Right forelimb (tissue), 1 donor: ENCODE data around the gene CEMIP2.
A peak's percentile ranks its signal among the peaks of the same experiment; 100 is the strongest.
"Not testable (repeated sequence)": the region's sequence is repeated elsewhere in the genome, so short reads cannot be mapped to it uniquely, and the experiment has no call there.

Experiments
- DNase-seq: peaks from one replicate; pipeline ENCODE4 v3.0.0-alpha.2; 2018

CEMIP2 gene

GRCh38 chr9:71675105-71675856, 93.0 kb downstream of the CEMIP2 start:
- DNase-seq = no peak

GRCh38 chr9:71672573-71672972, 95.7 kb downstream of the CEMIP2 start:
- DNase-seq = no peak

DNA sequence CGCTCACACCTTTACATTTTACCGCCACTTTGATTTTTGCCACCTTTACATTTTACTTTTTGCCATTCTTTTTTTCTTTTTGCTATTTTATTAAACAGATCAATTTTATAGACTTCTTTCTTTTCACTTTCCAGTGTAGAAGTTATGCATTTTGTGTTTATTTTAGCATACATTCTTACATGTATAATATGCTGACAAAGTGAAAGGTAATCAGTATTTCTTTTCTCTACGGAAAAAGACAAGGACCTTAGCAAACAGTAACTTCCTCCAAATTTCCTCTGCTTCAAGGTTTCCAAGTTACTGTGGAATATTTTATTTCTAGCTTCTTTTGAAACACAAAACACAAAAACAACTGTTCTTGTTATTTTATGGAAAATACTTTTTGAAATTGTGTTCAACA, 97.0 kb downstream of the CEMIP2 start:
- DNase-seq = no peak

- no peak for DNase-seq
These were observed 98.2 kb downstream of the CEMIP2 start for GRCh38 chr9:71670121-71670520.

DNA sequence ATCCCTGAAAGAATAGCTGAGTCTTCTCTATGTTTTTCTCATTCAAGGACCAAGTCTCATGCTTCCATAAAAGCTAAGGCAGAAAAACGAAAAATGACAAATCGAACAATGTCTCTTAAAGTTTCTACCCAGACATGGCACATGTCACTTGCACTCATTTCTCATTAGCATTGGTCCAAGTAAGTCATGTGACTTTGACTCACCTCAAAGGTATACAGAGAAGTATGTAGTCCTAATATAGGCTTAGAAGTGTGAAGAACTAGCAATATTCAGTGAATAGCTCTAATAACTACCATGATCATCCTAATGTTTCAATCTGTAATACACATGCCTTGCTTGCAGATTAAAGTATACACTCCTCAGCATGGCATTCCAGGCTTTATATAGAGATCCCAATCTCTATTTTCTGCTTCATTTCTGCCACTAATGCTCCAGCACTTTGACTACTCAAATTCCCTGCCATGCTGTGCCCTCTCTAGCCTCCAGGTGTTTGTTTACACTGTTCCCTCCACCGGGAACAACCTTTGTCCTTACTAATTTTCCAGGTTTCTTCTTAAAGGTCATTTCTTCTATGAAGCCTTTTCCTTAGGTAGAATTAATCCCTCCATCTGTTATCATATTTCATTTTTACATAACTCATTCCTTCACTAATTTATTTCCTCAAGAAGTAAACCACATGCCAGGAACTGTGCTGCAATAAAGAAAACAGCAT, 98.9 kb downstream of the CEMIP2 start:
- no peak for DNase-seq

GRCh38 chr9:71668717-71669116, 99.6 kb downstream of the CEMIP2 start:
- no peak for DNase-seq

GRCh38 chr9:71665247-71665646, 103.1 kb downstream of the CEMIP2 start:
- no peak for DNase-seq

DNA sequence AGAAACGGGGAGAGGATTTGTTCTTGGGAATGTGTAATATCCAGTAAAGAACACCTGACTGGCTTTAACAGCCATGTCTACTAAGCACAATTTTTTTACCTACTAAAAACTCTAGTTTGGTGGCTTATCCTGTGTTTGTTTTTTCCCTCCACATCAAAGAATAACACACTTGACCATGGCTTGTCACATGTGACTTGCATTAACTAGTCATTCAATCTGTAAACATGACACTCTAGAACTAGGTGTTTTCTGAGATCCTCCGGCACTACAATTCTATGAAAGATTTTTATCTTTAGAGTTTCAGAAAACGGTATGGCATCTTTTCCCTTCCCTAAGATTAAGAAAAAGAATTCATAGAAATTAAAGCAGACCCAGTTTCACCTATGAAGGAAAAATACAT, 103.7 kb downstream of the CEMIP2 start:
- no peak for DNase-seq

GRCh38 chr9:71663931-71664459, 104.3 kb downstream of the CEMIP2 start:
- no peak for DNase-seq

GRCh38 chr9:71663216-71663615, 105.1 kb downstream of the CEMIP2 start:
- no peak for DNase-seq

GRCh38 chr9:71662082-71662481, 106.2 kb downstream of the CEMIP2 start:
- DNase-seq = no peak

DNA sequence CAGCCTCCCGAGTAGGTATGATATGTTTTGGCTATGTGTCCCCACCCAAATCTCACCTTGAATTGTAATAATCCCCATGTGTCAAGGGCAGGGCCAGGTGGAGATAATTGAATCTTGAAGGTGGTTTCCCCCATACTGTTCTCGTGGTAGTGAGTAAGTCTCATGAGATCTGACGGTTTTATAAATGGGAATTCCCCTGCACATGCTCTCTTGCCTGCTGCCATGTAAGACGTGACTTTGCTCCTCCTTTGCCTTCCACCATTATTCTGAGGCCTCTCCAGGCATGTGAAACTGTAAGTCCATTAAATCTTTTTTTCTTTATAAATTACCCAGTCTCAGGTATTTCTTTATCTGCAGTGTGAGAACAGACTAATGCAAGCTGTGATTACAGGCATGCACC, 111.0 kb downstream of the CEMIP2 start:
- not testable (repeated sequence) for DNase-seq

DNA sequence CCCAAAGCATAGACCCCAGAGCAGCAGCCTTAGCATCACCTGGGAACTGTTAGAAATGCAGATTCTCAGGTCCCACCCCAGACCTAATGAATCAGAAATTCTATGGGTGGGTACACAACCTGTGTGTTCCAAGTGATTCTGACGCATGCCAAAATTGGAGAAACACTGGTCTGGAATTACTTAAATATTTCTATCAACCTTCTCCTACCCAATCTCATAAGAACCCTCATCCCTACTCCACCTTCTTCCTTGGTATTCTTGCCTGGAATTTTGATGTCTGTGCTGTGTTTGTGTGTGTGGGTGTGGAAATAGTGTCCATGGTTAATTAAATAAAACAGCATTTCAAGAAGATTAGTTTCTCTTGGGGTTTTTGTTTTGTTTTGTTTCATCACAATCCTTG, 111.8 kb downstream of the CEMIP2 start:
- no peak for DNase-seq

DNA sequence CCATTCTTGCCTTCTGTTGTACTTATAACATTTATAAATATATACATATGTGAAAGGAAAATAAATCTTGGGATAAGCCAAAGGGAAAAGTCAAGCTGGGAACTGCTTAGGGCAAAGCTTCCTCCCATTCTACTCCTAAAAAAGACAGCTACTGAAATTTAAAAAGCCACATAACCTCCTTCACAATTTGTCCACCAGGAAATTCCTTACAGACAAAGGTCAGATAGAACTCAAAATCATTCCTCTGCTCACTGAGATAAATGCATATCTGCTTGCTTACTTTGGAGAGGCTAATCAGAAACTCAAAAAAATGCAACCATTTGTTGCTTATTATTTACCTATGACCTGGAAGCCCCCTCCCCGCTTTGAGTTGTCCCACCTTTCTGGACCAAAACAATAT, 112.5 kb downstream of the CEMIP2 start:
- no peak for DNase-seq

GRCh38 chr9:71655141-71655540, 113.2 kb downstream of the CEMIP2 start:
- DNase-seq = no peak

DNA sequence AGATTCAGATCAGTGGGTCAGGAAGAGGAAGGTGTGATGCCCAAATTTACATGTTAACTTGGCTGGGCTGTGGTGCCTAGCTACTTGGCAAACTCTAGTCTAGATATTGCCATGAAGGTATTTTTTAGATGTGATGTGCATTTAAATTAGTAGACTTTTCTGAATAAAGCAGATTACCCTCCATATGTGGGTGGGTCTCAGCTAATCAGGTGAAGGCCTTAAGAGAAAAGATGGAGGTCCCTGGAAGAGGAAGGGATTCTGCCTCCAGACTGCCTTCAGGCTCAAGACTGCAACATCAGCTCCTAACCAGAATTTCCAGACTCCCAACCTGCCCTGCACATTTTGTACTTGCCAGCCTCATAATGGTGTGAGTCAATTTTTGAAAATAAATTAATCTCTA, 115.8 kb downstream of the CEMIP2 start:
- DNase-seq = no peak

GRCh38 chr9:71648453-71648852, 119.9 kb downstream of the CEMIP2 start:
- no peak for DNase-seq

- DNase-seq = peak; percentile 63
These were observed 121.2 kb downstream of the CEMIP2 start for GRCh38 chr9:71647094-71647591.

- no peak for DNase-seq
These were observed 122.2 kb downstream of the CEMIP2 start for GRCh38 chr9:71646131-71646530.

DNA sequence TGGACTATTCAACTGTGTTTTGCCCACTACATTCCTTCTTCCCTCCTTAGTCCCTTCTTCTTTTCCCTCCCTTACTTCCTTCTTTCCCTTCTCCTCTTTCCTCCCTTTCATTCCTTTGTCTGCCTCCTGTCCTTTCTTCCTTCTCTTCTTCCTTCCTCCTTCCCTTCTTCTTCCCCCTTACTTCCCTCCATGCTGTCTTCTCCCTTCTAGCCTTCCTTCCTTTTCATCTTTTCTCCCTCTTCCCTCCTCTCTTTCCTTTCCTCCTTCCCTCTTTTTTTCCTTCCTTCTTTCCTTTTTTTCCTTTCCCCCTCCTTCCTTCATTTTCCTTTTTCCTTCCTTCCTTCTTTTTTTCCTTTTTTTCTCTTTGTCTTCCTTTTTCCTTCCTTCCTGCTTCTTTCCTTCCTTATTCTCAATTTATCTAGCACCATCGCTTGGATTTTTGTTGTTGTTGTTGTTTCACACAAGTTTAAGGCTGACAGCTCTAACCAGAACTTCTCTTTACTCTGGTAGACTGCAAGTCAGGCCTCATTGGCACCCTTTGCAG, 123.4 kb downstream of the CEMIP2 start:
- DNase-seq = no peak

- no peak for DNase-seq
These were observed 125.0 kb downstream of the CEMIP2 start for GRCh38 chr9:71643330-71643729.

- no peak for DNase-seq
These were observed 126.3 kb downstream of the CEMIP2 start for GRCh38 chr9:71642056-71642455.

GRCh38 chr9:71638627-71639026, 129.7 kb downstream of the CEMIP2 start:
- DNase-seq = peak; percentile 43

DNA sequence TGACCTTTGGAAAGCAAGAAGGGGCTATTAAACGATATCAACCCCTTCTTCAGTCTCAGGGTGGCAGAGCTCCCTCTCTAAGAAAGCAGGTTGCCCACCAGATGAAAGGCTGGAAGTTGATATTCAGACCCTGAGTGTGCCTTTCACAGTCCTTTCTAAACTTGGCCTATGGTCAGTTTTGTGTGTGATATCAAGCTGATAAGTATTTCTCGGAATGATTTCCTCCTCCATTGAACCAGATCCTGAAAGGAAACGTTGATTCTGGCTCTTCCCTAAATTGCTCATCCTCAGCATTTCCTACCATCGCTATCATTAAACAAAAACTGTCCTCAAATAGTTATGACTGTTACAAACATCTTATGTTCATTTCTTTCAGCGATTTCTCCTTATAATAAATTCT, 130.4 kb downstream of the CEMIP2 start:
- no peak for DNase-seq
